Esophagus muscularis mucosa (tissue), 4 donors: Measurements from ENCODE around the gene PLCH2. TPM values are rescaled to one million over a fixed set of nuclear protein-coding genes. Genes with fewer than 3 reads are reported as not detected.
"Not testable (repeated sequence)": the region's sequence is repeated elsewhere in the genome, so short reads cannot be mapped to it uniquely, and the experiment has no call there.

Experiments
- DNase-seq: peaks from one replicate; pipeline ENCODE4 v3.0.0-alpha.2; 2017; ENCODE audit errors: extremely low spot score
- H3K27ac ChIP-seq, 4 donors: fragments of 200-600 bp; sonication (generic); replicated peaks in 1 of 4; 1 replicate in 3 of 4; 2 replicates in 1 of 4; pipeline ENCODE4 v1.5.1; 2016 to 2019; ENCODE audit warnings: mild to moderate bottlenecking in 1 of 4
- H3K27me3 ChIP-seq, 4 donors: fragments of 200-600 bp; sonication (generic); one replicate each; pipeline versions ENCODE4 v1.5.1 to v1.6.0; 2016 to 2019
- H3K36me3 ChIP-seq, 4 donors: fragments of 200-600 bp; sonication (generic); one replicate each; pipeline ENCODE4 v1.5.1; 2016 to 2019
- H3K4me1 ChIP-seq, 4 donors: fragments of 200-600 bp; sonication (generic); one replicate each; pipeline ENCODE4 v1.5.1; 2016 to 2019
- H3K4me3 ChIP-seq, 4 donors: fragments of 200-600 bp; sonication (generic); 1 replicate in 2 of 4; 2 replicates in 2 of 4; pipeline ENCODE4 v1.5.1; 2016 to 2019; ENCODE audit warnings: mild to moderate bottlenecking in 4 of 4, moderate library complexity in 1 of 4
- H3K9me3 ChIP-seq, 4 donors: fragments of 200-600 bp; sonication (generic); 1 replicate in 3 of 4; 2 replicates in 1 of 4; pipeline ENCODE4 v1.5.1; 2016 to 2019
- CTCF ChIP-seq, 3 experiments: fragments of 200-600 bp in 2 of 3; fragments of 450-650 bp in 1 of 3; sonication (generic) in 2 of 3; IDR thresholded peaks; one replicate each; pipeline ENCODE4 v1.5.1; 2017 to 2019; ENCODE audit warnings: antibody characterized with exemption in 3 of 3, mild to moderate bottlenecking in 2 of 3, moderate library complexity in 1 of 3
- EP300 ChIP-seq: sonication (generic); formaldehyde crosslinking; IDR thresholded peaks from one replicate; pipeline ENCODE4 v1.6.1; 2017; ENCODE audit warnings: antibody characterized with exemption
- POLR2A ChIP-seq: fragments of 450-650 bp; IDR thresholded peaks from one replicate; pipeline ENCODE4 v1.6.1; 2017; ENCODE audit warnings: antibody characterized with exemption, moderate library complexity, mild to moderate bottlenecking, low read depth
- POLR2AphosphoS5 ChIP-seq, 2 donors: sonication (generic); formaldehyde crosslinking; IDR thresholded peaks; one replicate each; pipeline ENCODE4 v1.6.1; 2017; ENCODE audit warnings: antibody characterized with exemption in 2 of 2
- WGBS: methylation state at CpG from one replicate; pipeline ENCODE4 v1.1.5; 2018; 5-methylcytosine and 5-hydroxymethylcytosine counted together
- intact Hi-C: fragments of 100-400 bp; cut with DNase I; formaldehyde crosslinking; loops from one replicate; pipeline ENCODE4 v1.15.1; 2023
- total RNA-seq, 4 donors: library from RNA; depleted of rRNA; stranded (reverse); fragments of >200 nt; gene quantifications; one replicate each; pipeline versions ENCODE4 v1.1.0 to v1.2.1, GENCODE V29; 2016

PLCH2 gene
- total RNA-seq, 4 donors from 2014 or later: 0.06 to 0.42 (median 0.26) TPM

DNA sequence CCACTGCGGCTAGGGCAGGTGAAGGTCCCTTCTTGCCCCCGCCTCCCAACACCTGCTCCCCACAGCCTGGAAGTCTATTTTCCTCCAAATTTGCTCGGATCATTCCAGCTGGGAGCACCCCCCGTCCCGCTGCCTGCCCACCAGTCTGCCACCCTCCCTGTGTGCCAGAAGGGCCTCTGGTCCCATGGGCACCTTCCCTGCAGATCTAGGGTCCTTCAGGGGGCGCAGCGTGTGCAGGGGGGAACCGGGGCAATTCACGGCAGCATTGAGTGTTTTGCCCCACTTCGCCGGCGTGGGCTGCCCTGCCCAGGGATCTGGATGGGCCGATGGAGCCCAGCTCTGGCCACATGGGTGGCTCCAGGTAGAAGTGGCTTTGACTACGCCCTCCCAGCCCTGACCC is 37.4 kb upstream of the PLCH2 start:
- Histone ChIP-seq H3K27ac (no peak overlapping the region), H3K27me3 (peaks cover 0 to 93% (median 14%) of the 10 kb centered on the region in 4 donors), H3K4me3 (no peak overlapping the region), H3K4me1 (peaks cover 0 to 9% (median 2%) of the 10 kb centered on the region in 4 donors), H3K36me3 (no peaks in the 10 kb centered on the region), H3K9me3 (no peaks in the 10 kb centered on the region)
- DNase-seq: no peak
- TF ChIP-seq POLR2AphosphoS5 (IDR thresholded peaks at IDR 0.05) (no peak), POLR2A (no peak), EP300 (no peak), CTCF (IDR thresholded peaks at IDR 0.05) (no peak)
- 99% methylated on average over 13 of the region's 14 CpGs for WGBS
- intact Hi-C loops: no loop called here

GRCh38 chr1:2439369-2439768 is 36.7 kb upstream of the PLCH2 start:
- H3K36me3 ChIP-seq: no peaks in the 10 kb centered on the region
- TF ChIP-seq POLR2AphosphoS5 (IDR thresholded peaks at IDR 0.05): no peak
- no peak for TF ChIP-seq EP300
- no peak for TF ChIP-seq POLR2A
- TF ChIP-seq CTCF (IDR thresholded peaks at IDR 0.05): no peak
- intact Hi-C loops: no loop called here
- no peak overlapping the region for H3K27ac ChIP-seq
- WGBS: 62% methylated on average over 9 of the region's 15 CpGs
- DNase-seq: no peak
- peaks cover 0 to 93% (median 20%) of the 10 kb centered on the region in 4 donors for H3K27me3 ChIP-seq
- H3K4me1 ChIP-seq: peaks cover 0 to 13% (median 2%) of the 10 kb centered on the region in 4 donors
- H3K4me3 ChIP-seq: no peak overlapping the region
- H3K9me3 ChIP-seq: no peaks in the 10 kb centered on the region

- H3K27ac ChIP-seq, H3K4me3 ChIP-seq, intact Hi-C loops, H3K36me3 ChIP-seq, H3K9me3 ChIP-seq, DNase-seq: not testable (repeated sequence)
- H3K27me3 ChIP-seq: peaks cover 0 to 93% (median 26%) of the 10 kb centered on the region in 4 donors
- 90% methylated on average over 21 of the region's 23 CpGs for WGBS
- peaks cover 0 to 13% (median 2%) of the 10 kb centered on the region in 4 donors for H3K4me1 ChIP-seq
These were observed 35.7 kb upstream of the PLCH2 start for GRCh38 chr1:2440346-2440745.

GRCh38 chr1:2441746-2442145 is 34.3 kb upstream of the PLCH2 start:
- Histone ChIP-seq H3K4me1 (peaks cover 0 to 13% (median 2%) of the 10 kb centered on the region in 4 donors), H3K27me3 (peaks cover 0 to 99% (median 26%) of the 10 kb centered on the region in 4 donors), H3K9me3 (no peaks in the 10 kb centered on the region), H3K36me3 (no peaks in the 10 kb centered on the region), H3K27ac (no peak overlapping the region), H3K4me3 (no peak overlapping the region)
- no peak for TF ChIP-seq CTCF (IDR thresholded peaks at IDR 0.05)
- no peak for TF ChIP-seq POLR2A
- no peak for TF ChIP-seq POLR2AphosphoS5 (IDR thresholded peaks at IDR 0.05)
- no peak for TF ChIP-seq EP300
- no peak for DNase-seq
- 70% methylated on average over 6 of the region's 13 CpGs for WGBS
- intact Hi-C loops: no loop called here

DNA sequence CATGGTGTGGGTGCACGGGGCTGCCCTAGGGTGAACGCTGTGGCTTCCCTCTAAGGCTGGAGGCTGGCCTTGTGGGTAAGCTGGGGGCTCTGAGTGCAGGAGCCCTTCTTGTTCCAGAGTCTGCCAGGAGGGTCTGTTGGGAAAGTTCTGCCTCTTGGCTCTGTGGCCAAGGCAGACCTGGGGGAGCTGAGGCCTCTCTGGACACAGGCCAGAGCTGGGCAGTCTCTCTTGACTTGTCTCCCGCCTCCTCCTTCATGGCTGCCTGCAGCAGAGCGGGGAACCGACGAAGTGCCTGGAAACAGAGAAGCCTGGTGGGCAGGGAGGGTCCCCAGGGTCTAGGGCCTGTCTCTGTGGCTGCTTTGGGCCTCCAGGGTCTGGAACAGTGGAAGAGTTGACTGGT is 33.4 kb upstream of the PLCH2 start:
- no peak overlapping the region for H3K27ac ChIP-seq
- DNase-seq: no peak
- WGBS: 42% methylated on average over 4 of the region's 6 CpGs
- peaks cover 0 to 13% (median 2%) of the 10 kb centered on the region in 4 donors for H3K4me1 ChIP-seq
- TF ChIP-seq POLR2A: no peak
- TF ChIP-seq CTCF (IDR thresholded peaks at IDR 0.05): no peak
- TF ChIP-seq POLR2AphosphoS5 (IDR thresholded peaks at IDR 0.05): no peak
- TF ChIP-seq EP300: no peak
- H3K27me3 ChIP-seq: peaks cover 0 to 99% (median 26%) of the 10 kb centered on the region in 4 donors
- intact Hi-C loops: no loop called here
- no peaks in the 10 kb centered on the region for H3K36me3 ChIP-seq
- H3K9me3 ChIP-seq: no peaks in the 10 kb centered on the region
- H3K4me3 ChIP-seq: no peak overlapping the region
